ENCODE measurements around the gene KLHL17. TPM values are rescaled to one million over a fixed set of nuclear protein-coding genes. Genes with fewer than 3 reads are reported as not detected.

KLHL17 gene
- total and polyA plus RNA-seq, 9 of the 15 experiments (the other 6 are each of a cell fraction or from before 2014, with no cell fraction given): 0.14 to 84.8 (median 13.0) TPM

- peak; percentile 6; the same call in 1 of the 2 replicates for TF ChIP-seq MYC (IDR thresholded peaks at IDR 0.05; ENCODE audit: low read depth, low read length)
- no peak for TF ChIP-seq MYC (CRISPR knock-in tag; IDR thresholded peaks at IDR 0.05; ENCODE audit: borderline replicate concordance, low read depth)
- TF ChIP-seq SMARCC2 (IDR thresholded peaks at IDR 0.05; ENCODE audit: low read depth): no peak
- TF ChIP-seq SAP30 (IDR thresholded peaks at IDR 0.05; ENCODE audit: borderline replicate concordance, insufficient read depth, low read depth, low read length, poor library complexity, severe bottlenecking): peak; percentile 56
- TF ChIP-seq RBFOX2 (IDR thresholded peaks at IDR 0.05; ENCODE audit: low read depth, low read length): peak; percentile 34; the same call in 1 of the 2 replicates
- no peak for TF ChIP-seq ZKSCAN3 (CRISPR knock-in tag; IDR thresholded peaks at IDR 0.05)
- TF ChIP-seq EP300 (IDR thresholded peaks at IDR 0.05; ENCODE audit: low read length): no peak
- TF ChIP-seq GATAD2B (IDR thresholded peaks at IDR 0.05; ENCODE audit: borderline replicate concordance): peak; percentile 91; the same call in 1 of the 2 replicates
- TF ChIP-seq ZFP91 (CRISPR knock-in tag; IDR thresholded peaks at IDR 0.05): no peak
- no peak for TF ChIP-seq ZC3H4 (CRISPR knock-in tag; IDR thresholded peaks at IDR 0.05; ENCODE audit: borderline replicate concordance)
- no peak for TF ChIP-seq ZBTB49 (CRISPR knock-in tag; IDR thresholded peaks at IDR 0.05; ENCODE audit: borderline replicate concordance)
- no peak for TF ChIP-seq POLR3A (IDR thresholded peaks at IDR 0.05; ENCODE audit: borderline replicate concordance, extremely low read depth, insufficient read depth, insufficient read length)
- TF ChIP-seq NCOA1 (IDR thresholded peaks at IDR 0.05; ENCODE audit: low read depth): no peak
- TF ChIP-seq RFX7 (CRISPR knock-in tag; IDR thresholded peaks at IDR 0.05): no peak
- TF ChIP-seq THRB (CRISPR knock-in tag; conservative IDR thresholded peaks at IDR 0.05): no peak
- TF ChIP-seq NR2F6 (CRISPR knock-in tag; IDR thresholded peaks at IDR 0.05): no peak
- no peak for TF ChIP-seq ZNF511 (CRISPR knock-in tag; IDR thresholded peaks at IDR 0.05)
- 0 out of 2 replicates have a peak, but pooled peaks have one; percentile 51 for TF ChIP-seq ZNF431 (CRISPR knock-in tag; IDR thresholded peaks at IDR 0.05)
- TF ChIP-seq LARP7 (IDR thresholded peaks at IDR 0.05): no peak
- TF ChIP-seq DEAF1 (CRISPR knock-in tag; IDR thresholded peaks at IDR 0.05): no peak
- TF ChIP-seq SETDB1 (IDR thresholded peaks at IDR 0.05; ENCODE audit: low read length): no peak
These were observed 38.8 kb downstream of the KLHL17 start (continued) for GRCh38 chr1:998995-999724.
